GM12878 (cell line): ENCODE data around the gene TUBD1. TPM values are rescaled to one million over a fixed set of nuclear protein-coding genes. Genes with fewer than 3 reads are reported as not detected.

Source experiments
- BCLAF1 ChIP-seq: fragments of 450-650 bp; IDR thresholded peaks from 2 replicates; pipeline ENCODE4 v1.6.1; 2017; ENCODE audit warnings: antibody characterized with exemption, mild to moderate bottlenecking, moderate library complexity
- CBFB ChIP-seq: IDR thresholded peaks from 2 replicates; pipeline ENCODE4 v1.6.1; 2016; ENCODE audit warnings: antibody characterized with exemption, low read depth
- CHD4 ChIP-seq: fragments of 200-600 bp; sonication (generic); IDR thresholded peaks from 2 replicates; pipeline ENCODE4 v1.6.1; 2016; ENCODE audit warnings: mild to moderate bottlenecking
- CUX1 ChIP-seq: IDR thresholded peaks from 2 replicates; pipeline ENCODE4 v1.6.1; 2012; ENCODE audit warnings: improper control_type of control experiment, low read depth, low read length; ENCODE audit not compliant: insufficient replicate concordance
- HDAC6 ChIP-seq: fragments of 200-600 bp; sonication (generic); IDR thresholded peaks from one replicate; pipeline ENCODE4 v1.8.0; 2017; ENCODE audit warnings: antibody characterized with exemption; ENCODE audit not compliant: unreplicated experiment
- MTA3 ChIP-seq: IDR thresholded peaks from 2 replicates; pipeline ENCODE4 v1.6.1; 2012; ENCODE audit warnings: low read length, inconsistent platforms, borderline replicate concordance
- MYC ChIP-seq: IDR thresholded peaks from 2 replicates; pipeline ENCODE4 v1.6.1; 2011; ENCODE audit warnings: mild to moderate bottlenecking, low read length, moderate library complexity, inconsistent platforms; ENCODE audit not compliant: insufficient read depth, insufficient replicate concordance, insufficient read length, severe bottlenecking
- NR2C2 ChIP-seq: IDR thresholded peaks from 2 replicates; pipeline ENCODE4 v1.6.1; 2011; ENCODE audit warnings: borderline replicate concordance, low read depth; ENCODE audit not compliant: control insufficient read depth, insufficient read length
- NR2F1 ChIP-seq: fragments of 450-650 bp; conservative IDR thresholded peaks from 2 replicates; pipeline ENCODE4 v1.6.1; 2017; ENCODE audit warnings: mild to moderate bottlenecking
- SKIL ChIP-seq: fragments of 450-650 bp; IDR thresholded peaks from 2 replicates; pipeline ENCODE4 v1.6.1; 2017; ENCODE audit warnings: mild to moderate bottlenecking, low read depth, inconsistent platforms; ENCODE audit not compliant: poor library complexity, severe bottlenecking
- ZBTB40 ChIP-seq: fragments of 450-650 bp; IDR thresholded peaks from 2 replicates; pipeline ENCODE4 v1.6.1; 2016; ENCODE audit warnings: mild to moderate bottlenecking, moderate library complexity, borderline replicate concordance
- ZZZ3 ChIP-seq: IDR thresholded peaks from 2 replicates; pipeline ENCODE4 v1.6.1; 2011; ENCODE audit warnings: low read depth; ENCODE audit not compliant: control insufficient read depth, insufficient read length
- polyA plus RNA-seq, 11 experiments: library from polyadenylated mRNA; depleted of rRNA in 4 of 11; unstranded in 6 of 11; stranded (reverse) in 5 of 11; fragments of >200 nt; fragmentation: Nextera tagmentation in 4 of 11; fragmentation: Illumina TruSeq in 1 of 11; extraction: Ambion mirVana in 4 of 11; extraction: Trizol in 1 of 11; gene quantifications; 1 replicate in 1 of 11; 2 replicates in 10 of 11; pipeline versions ENCODE4 v1.2.1 to v1.2.3, GENCODE V29; 2011 to 2016; ENCODE audit warnings: inconsistent platforms in 2 of 11, missing spikeins in 2 of 11, low read depth in 1 of 11
- total RNA-seq, 4 experiments: library from RNA; depleted of rRNA in 3 of 4; stranded (reverse); fragments of >200 nt in 3 of 4; fragmentation: Illumina TruSeq in 1 of 4; extraction: Trizol in 1 of 4; gene quantifications; 2 replicates each; pipeline versions ENCODE4 v1.2.1 to v1.2.3, GENCODE V29; 2013 to 2021
- TF ChIP-seq, protein P1 (sequence below): IDR thresholded peaks from 2 replicates; pipeline ENCODE4 v1.6.1; 2011; ENCODE audit warnings: mild to moderate bottlenecking, low read depth, low read length, moderate library complexity; ENCODE audit not compliant: insufficient replicate concordance

TUBD1 gene
- total and polyA plus RNA-seq, 10 of the 15 experiments (the other 5 are each of a cell fraction or from before 2014, with no cell fraction given), result 5.3 to 10.8 (median 8.3) TPM

DNA sequence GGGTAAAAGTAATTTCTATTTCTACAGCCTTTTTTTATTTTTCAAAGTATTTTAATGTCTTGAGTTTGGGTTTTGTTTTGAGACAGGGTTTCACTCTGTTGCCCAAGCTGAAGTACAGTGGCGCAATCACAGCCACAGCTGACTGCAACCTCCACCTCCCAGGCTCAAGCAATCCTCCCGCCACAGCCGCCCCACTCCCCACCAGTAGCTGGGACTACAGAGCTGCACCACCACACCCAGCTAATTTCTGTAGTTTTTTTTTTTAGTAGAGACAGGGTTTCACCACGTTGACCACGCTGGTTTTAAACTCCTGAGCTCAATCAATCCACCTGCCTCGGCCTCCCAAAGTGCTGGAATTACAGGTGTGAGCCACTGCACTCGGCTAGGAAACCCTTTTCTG, 44.0 kb downstream of the TUBD1 start (continued):
- TF ChIP-seq, protein P1, sequence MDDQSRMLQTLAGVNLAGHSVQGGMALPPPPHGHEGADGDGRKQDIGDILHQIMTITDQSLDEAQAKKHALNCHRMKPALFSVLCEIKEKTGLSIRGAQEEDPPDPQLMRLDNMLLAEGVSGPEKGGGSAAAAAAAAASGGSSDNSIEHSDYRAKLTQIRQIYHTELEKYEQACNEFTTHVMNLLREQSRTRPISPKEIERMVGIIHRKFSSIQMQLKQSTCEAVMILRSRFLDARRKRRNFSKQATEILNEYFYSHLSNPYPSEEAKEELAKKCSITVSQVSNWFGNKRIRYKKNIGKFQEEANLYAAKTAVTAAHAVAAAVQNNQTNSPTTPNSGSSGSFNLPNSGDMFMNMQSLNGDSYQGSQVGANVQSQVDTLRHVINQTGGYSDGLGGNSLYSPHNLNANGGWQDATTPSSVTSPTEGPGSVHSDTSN, result no peak
- TF ChIP-seq ZBTB40, result no peak
- TF ChIP-seq NR2C2, result no peak
- TF ChIP-seq ZZZ3, result no peak
- peak; percentile 43; the same call in 1 of the 2 replicates for TF ChIP-seq NR2F1
- TF ChIP-seq BCLAF1, result no peak
- peak; percentile 76 for TF ChIP-seq CBFB
- no peak for TF ChIP-seq MTA3
- TF ChIP-seq MYC, result no peak
- TF ChIP-seq CHD4, result no peak
- TF ChIP-seq HDAC6, result no peak
- TF ChIP-seq CUX1, result no peak
- TF ChIP-seq SKIL, result peak; percentile 71
